DMS 273 (cell line): ENCODE measurements around the gene MAK.
A peak's percentile ranks its signal among the peaks of the same experiment; 100 is the strongest.
"Not testable (repeated sequence)": the region's sequence is repeated elsewhere in the genome, so short reads cannot be mapped to it uniquely, and the experiment has no call there.

Experiments used
- DNase-seq: peaks from one replicate; lab custom pipeline; 2025; ENCODE audit not compliant: unreplicated experiment; lab: John Stamatoyannopoulos, UW

Gene MAK

GRCh38 chr6:10853849-10854300, 15.5 kb upstream of the MAK start:
- DNase-seq: not testable (repeated sequence)

DNA sequence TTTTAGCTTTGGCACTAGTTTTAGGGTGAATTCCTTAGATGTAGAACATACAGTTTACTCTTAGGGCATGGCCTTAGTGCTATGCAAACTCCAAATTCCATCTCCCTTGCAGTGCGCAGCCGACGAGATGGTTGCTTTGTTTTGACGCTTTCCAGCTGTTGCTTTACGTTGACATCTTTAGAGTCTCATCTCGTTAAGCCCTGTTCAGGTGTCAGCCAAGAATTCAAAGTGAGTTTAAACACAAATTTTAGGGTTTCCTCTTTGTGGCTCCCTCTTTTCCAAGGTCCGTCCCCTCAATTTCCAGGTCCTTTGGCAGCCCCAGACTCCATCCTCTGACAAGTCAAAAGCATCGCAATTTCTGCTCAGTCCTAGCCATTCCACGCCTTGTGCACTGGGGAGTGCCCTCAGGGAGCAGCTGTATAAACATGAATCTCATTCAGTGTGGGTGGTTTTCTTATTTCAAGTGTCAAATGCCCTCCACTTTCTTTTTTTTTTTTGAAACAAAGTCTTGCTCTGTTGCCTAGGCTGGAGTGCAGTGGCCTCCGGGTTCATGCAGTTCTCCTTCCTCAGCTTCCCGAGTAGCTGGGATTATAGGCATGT, 14.1 kb upstream of the MAK start:
- DNase-seq: no peak

GRCh38 chr6:10850728-10851127, 12.4 kb upstream of the MAK start:
- no peak for DNase-seq

DNA sequence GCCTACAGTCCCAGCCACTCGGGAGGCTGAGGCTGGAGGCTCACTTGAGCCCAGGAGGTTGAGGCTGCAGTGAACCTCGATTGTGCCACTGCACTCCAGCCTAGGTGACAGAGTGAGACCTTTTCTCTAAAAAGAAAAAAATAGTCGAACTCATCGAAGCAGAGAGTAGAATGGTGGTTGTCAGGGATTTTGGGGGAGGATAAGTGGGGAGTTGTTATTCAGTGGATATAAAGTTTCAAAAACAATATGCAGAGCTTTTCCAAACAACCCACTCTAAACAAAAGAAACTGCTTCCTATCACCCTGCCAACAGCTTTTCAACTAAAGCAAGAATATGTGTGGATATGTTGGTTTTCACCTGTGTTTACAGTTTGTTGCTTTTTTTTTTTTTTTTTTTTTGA, 11.6 kb upstream of the MAK start:
- DNase-seq: no peak

- no peak for DNase-seq
Observed at GRCh38 chr6:10847684-10848083, 9.3 kb upstream of the MAK start.

DNA sequence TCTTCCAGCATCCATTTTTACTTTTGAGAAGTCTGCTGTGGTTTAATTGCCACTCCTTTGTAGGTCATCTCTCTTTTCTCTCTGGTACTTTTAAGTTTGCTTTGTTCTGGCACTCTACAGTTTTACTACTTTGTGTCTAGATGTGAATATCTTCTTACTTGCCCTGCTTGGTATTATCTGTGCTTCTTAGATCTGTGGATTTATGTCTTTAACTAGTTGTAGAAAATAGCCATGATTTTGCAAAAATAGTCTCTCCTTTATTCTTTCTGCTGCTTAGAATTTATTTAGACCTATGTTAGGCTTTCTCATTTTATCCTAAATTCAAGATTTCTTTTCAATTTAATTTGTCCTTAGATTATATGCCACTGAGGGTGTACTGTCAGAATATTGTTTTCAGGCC, 5.2 kb upstream of the MAK start:
- no peak for DNase-seq

- no peak for DNase-seq
Observed at GRCh38 chr6:10838794-10839333, 525 bp upstream of the MAK start.

DNA sequence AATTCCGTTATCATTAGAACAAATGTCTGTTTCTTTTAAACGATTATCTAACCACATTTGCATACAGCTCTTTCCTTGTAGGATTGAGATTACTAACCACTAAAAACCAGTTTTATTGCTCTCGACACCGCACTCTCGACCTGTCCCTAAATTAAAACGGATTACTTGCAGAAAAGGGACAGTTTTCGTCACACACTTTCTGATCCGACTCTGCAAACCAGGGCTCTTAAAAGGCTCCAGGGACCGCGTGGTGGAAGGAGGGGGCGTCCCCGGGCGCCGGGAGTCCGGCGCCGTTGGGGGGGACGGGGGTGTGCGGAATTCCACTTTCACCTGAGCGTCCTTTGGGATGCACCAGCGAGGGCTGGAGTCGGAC, 731 bp downstream of the MAK start:
- DNase-seq: no peak

- peak; percentile 54 for DNase-seq
Observed at GRCh38 chr6:10837009-10837621, 1.2 kb downstream of the MAK start.

DNA sequence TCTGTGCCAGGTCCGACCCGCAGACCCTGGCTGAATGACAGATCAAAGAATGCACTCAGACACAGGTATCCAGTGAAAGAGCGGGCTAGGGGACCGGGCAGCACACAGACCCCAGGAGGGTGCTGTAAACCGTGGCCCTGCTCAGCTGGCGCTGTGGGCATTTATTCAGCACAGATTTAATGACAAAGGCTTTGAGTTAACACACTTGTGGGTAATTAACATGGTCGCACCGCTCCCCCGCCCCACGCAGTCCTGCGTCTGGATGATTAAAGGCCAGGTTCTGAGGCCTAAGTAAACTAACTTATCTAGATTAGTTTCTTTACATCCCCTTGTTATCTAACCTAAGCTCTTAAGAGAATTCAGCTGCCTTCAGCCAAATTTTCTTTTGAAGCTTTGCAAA, 3.5 kb downstream of the MAK start:
- DNase-seq: no peak

DNA sequence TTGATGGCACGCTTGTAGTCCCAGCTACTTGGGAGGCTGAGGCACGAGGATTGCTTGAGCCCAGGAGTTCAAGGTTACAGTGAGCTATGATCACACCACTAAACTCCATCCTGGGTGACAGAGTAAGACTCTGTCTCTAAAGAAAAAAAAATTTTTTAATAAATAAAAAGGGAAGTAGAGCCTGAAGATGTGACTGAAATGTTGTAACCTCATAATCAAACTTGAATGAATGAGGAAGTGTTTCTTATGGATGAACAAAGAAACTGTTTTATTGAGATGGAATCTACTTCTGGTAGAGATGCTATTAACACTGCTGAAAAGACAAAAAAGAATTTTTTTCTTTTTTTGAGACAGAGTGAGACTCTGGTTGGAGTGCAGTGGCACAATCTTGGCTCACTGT, 6.7 kb downstream of the MAK start:
- no peak for DNase-seq

GRCh38 chr6:10824819-10825218, 13.5 kb downstream of the MAK start:
- DNase-seq: no peak

- DNase-seq: no peak
Observed at GRCh38 chr6:10824297-10824696, 14.0 kb downstream of the MAK start.

DNA sequence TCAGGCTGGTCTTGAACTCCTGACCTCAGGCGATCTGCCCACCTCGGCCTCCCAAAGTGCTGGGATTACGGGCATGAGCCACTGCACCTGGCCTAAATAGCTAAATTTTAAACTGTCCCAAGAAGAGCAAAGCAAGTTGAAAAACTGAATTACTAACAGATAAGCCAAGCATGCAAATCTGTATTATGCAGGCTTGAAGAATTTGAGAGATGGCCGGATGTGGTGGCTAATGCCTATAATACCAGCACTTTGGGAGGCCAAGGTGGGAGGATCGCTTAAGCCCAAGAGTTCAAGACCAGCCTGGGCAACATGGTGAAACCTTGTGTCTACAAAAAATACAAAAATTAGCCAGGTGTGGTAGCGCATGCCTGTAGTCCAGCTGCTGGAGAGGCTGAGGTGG, 24.2 kb downstream of the MAK start:
- not testable (repeated sequence) for DNase-seq

DNA sequence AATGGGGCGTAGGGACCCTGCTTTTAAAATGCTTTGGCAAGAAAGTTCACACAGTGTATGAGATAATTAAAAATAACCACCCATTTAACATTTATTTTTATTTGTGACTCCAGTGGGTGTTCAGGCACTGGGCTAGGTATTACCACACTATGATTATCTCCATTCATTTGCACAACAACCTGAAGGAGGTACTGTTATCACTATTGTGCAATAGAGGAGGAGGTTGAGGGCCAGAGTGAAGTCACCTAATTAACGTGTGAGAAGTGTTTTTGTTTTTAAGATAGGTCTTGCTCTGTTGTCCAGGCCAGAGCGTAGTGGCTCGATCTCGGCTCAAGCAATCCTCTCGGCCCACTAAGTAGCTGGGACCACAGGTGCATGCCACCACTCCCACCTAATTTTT, 29.2 kb downstream of the MAK start:
- DNase-seq: no peak

DNA sequence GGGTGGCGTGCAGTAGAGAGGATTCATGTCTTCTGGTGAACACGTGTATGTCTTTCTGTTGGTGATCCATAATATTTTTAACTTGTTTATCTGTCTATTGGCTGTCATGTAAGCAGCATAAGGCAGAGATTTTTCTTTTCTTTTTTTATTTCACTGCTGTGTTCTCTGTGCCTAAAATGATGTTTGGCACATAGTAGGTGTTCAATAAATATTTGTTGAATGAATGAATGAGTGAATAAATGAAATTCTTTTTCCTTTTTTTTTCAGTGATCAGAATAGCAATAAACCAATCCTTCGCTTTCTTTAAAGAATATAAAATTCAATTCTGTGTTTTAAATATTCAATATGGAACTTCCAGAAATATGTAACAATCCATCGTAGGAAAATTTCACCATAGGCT, 30.0 kb downstream of the MAK start:
- DNase-seq: no peak

DNA sequence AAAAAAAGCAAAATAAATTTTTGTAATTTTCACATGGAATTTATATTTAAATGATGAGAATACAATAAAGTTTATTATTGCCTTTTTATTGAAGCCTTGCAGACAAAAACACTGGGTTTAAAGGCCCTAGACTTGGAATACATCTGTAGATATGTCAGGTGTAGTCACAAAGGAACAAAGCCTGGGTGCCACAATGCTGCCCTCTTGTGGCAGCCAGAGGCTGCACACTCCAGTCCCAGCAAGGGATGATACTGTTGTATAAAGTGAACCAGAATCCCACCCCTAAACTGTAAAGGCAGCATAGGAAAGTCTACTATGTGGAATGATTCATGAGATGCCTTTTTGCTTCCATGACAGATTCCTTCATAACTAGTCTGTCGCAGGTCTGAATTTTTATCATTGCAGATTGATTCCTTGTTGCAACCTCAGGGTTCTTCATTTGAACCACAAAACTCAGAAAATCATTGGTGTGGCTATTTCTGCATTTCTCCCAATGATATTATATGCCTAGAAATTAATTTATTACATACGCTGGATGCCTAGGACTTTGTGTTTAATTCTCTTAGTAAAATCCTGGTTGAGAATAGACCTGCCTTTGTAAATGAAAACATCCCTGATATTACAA, 37.0 kb downstream of the MAK start:
- DNase-seq: peak; percentile 78

- DNase-seq: no peak
Observed at GRCh38 chr6:10800810-10801209, 37.5 kb downstream of the MAK start.

DNA sequence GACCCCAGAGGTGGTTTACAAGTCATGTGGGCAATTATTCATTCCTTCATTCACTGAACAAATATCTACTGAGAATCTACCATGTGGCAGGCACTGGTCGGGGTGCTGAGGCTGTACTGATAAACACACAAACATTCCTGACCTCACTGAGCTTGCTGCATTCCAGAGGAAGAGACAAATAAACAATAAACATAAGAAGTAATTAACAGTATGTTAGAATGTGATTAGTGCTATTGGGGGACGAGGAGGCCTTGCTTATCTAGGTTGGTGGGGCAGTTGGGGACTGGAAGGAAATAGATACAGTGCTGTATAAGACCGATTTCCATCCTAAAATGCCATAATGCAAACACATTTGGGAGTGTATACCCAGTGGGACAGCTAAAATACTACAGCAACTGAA, 44.1 kb downstream of the MAK start:
- DNase-seq: no peak

- no peak for DNase-seq
Observed at GRCh38 chr6:10793695-10794094, 44.6 kb downstream of the MAK start.

GRCh38 chr6:10793035-10793434, 45.3 kb downstream of the MAK start:
- no peak for DNase-seq

DNA sequence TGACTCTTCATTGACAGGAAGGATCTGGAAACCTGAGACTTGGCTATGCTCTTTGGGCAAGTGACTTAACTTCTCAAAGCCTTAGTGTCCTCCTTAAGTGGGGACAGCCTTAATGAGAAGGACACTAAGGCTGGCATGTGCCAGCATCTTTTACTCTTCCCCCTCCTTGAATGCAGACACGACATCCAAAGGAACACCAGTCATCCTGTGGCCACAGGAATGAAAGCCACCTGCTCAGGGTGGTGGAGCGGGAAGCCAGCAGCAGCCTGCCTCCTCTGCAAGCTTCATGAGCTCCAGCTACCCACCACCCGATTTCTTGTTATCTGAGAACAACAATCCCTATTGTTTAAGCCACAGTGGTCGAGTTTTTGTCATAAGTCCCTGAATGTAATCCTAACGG, 46.2 kb downstream of the MAK start:
- DNase-seq: no peak

GRCh38 chr6:10791673-10792072, 46.7 kb downstream of the MAK start:
- DNase-seq: no peak
